ENCODE data around the gene CCNJL.
"Not testable (repeated sequence)": the region's sequence is repeated elsewhere in the genome, so short reads cannot be mapped to it uniquely, and the experiment has no call there.

The CCNJL gene

DNA sequence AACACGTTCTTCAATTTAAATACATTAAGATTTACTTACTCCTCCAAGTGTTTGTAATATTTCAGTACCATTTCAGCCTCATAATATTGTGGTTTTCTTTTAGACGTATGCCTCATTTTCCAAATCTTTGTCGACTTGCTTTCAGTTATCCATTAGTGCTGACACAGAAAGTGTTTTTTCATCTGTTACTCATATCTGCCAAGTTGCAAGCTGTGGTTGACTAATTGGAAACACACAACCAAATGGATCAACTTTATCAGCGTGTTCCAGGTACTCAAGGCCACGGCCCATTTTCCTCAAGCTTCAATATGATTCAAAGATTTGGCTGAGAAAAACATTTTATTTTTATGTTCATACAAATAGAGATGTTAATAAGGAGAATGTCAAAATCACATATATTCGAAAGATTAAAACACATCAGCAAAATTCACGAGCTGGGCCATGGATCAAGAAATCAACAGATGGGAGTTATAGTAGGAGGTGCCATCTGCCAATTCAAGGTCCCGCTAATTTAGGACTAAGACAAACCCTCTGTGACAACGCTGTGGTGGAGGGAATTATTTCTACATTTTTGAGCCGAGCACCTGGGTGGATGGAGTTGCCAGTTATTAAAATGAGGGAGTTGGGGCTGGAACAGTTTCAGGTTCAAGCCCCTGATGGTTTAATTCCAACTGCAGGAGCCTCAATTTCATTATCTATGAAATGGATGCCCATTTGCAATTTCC, 27.2 kb upstream of the CCNJL start:
- in situ Hi-C loops (cut with MboI; ENCODE audit: low sequenced_read_pairs), result loop anchor here (10.0 kb wide), 1 partner anchor 325 kb away; no protein-coding TSS in a partner anchor

DNA sequence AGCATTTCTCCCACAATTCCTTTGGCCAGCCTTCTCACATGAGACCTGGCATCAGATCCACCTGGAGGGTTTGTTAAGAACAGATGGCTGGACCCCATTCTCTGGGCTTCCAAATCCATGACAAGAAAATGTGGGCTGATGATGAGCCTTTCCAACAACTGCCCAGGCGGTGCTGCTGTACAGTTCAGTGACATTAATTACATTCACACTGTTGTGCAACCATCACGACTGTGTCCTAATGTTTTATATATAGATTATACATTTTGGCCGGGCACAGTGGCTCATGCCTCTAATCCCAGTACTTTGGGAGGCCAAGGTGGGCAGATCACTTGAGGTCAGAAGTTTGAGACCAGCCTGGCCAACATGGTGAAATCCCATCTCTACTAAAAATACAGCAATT, 22.4 kb upstream of the CCNJL start:
- in situ Hi-C loops (cut with MboI; ENCODE audit: low sequenced_read_pairs), result not testable (repeated sequence)

DNA sequence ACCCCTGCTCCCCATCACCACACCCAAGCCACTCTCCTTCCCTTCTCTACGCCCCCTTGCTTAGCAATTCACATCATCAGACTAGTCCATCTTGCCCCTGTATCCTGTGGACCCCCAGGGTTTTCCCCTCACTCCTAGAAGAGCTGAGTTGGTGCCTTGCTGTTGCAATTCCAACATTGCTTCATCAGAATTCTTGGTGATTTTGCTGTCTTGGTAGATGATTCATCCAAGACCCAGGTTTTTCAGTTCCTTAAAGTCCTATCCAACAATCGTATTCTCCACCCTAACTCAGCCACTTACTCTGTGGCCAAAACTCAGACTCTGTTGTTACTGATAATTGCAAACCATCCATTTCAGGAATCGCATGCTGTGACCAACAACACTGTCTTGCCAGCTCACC, 21.4 kb upstream of the CCNJL start:
- in situ Hi-C loops (cut with MboI; ENCODE audit: low sequenced_read_pairs), result no loop called here

DNA sequence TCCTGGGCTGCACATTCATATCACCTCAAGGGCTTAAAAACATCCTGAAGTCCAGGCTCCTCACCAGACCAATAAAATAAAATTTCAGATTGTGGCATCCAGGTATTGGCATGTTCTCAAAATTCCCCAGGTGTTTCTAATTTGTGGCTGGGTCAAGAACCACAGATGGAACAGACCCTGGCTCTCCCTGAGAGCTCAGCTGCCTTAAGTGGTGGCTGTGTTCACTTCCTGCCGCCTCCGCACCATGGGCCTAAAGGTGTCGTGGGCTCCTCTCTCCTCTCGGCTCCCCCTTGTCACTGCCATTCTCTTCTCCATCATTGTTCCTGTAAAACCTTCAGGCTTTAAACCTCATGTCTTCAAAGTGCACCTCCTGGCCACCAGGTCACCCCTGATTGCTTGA, 17.8 kb upstream of the CCNJL start:
- in situ Hi-C loops (cut with MboI; ENCODE audit: low sequenced_read_pairs), result no loop called here

DNA sequence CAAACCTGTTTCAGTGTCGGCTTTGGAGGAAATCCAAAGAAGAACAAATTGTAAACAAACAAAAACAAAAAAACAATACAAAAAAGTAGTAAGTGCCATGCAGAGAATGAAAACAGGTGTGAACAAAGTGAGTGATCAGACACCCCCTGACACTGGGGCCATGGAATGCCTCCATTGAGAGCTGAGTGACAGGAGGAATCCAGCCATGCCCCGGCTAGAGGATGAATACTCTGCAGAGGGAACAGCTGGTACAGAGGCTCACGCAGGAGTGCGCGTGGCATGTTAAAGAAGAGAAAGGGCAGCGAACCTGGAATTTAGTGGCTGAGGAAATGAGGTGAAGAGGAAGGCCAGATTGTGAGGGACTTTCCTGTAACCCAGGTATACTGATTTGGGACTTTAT, 15.5 kb upstream of the CCNJL start:
- in situ Hi-C loops (cut with MboI; ENCODE audit: low sequenced_read_pairs), result no loop called here

DNA sequence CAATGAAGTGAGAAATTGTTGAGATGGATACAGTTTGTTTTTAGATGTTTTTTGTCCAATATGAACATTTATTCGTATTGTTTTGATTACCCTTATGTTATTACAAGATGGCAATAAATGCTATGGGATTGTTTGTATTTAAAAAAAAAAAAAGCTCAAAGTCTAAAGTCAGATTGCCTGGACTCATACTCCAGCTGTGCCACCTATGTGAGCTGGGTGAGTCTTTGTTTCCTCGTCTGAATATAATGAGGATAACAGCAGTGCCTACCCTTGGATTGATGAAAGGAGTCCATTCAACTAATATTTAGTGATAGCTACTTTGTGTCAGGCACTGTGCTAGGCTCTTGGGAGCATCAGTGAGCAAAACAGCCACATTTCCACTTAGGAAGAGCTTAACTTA, 14.6 kb upstream of the CCNJL start:
- in situ Hi-C loops (cut with MboI; ENCODE audit: low sequenced_read_pairs), result no loop called here

DNA sequence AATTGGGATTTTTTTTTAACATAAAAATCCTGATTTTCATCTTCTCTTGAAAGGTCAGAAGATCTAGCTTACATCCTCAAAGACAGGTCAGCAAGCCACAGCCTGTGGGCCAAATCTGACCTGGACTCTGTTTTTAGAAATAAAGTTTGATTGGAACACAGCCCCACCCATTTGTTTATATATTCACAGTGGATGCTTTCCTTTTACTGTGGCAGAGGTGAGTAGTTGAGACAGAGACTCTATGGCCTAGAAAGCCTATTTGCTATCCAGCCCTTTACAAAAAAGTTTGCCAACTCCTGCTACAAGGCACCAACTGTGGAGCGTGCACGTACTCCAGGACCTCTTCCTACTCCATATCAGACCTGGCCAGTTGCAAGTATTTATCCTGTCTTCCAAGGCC, 13.4 kb upstream of the CCNJL start:
- in situ Hi-C loops (cut with MboI; ENCODE audit: low sequenced_read_pairs), result no loop called here

DNA sequence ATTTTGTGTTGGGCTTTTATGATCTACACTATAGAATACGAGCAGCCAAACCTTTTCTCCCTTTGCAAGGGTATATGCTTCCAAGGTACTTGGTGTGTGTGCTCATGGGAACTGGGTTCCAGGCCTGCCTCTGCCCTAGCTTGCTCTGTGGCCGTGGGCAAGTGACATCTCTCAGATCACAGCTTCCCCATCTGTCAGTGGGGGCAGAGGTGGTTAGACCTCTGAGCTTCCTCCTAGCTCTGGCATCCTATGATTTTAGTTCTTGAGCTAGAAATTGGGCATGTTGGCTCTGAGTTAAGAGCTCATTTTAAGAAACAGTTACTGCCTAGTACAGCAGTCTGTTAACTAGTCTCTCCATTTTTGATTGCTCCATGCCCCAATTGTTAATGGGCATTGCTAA, 12.5 kb upstream of the CCNJL start:
- in situ Hi-C loops (cut with MboI; ENCODE audit: low sequenced_read_pairs), result no loop called here

DNA sequence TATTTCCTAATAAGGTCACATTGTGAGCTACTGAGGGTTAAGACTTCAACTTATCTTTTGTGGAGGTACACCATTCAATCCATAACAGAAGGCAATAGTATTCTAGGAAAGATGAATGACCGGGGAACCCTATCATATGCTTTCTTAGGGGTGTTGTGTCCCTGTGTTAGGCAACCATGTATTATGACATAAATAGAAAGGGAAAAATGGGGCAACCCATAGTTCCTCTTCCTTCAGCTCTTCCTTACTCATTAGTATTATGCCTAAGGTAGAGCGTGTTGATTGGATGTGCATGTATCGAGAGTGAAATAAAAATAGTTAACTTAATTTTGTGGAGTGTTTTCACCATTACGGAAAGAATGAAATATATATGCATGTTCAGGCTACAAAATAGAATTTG, 6.0 kb upstream of the CCNJL start:
- in situ Hi-C loops (cut with MboI; ENCODE audit: low sequenced_read_pairs), result no loop called here

DNA sequence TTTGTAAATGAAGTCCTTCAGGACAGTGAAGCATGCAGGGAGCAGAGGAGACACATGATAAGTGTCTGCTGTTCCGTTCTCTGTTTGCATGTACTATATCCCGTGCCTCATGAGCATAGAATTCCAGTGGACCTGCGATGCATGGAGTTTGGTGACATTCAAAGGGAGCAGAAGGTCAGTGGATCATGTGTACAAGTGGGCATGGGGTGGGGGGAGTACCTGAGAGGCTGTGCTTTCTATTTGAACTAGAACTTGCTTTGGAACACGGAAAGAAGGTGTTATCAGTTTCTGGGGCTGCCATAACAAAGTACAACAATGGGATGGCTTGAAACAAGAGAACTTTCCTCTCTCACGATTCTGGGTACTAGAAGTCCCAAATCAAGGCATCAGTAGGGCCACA, 5.1 kb upstream of the CCNJL start:
- in situ Hi-C loops (cut with MboI; ENCODE audit: low sequenced_read_pairs), result no loop called here

DNA sequence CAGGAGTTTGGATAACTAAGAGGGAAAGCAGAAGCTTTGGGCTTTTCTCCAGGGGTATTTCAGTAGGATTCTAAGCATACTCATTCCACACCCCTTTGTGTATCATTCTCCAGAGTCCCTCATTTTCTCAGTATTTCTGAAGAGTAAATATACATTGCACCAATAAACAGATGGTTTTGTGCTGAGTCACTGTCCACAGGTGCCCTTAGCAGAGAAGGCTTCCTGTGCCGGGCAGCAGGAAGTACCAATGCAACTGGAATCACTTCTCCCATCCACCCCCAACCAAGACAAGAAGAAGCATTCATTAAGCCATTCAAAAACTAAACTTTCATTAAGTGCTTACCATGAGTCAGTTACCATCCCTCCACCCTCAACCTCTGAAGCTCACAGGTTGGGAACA, 3.6 kb upstream of the CCNJL start:
- in situ Hi-C loops (cut with MboI; ENCODE audit: low sequenced_read_pairs), result no loop called here

DNA sequence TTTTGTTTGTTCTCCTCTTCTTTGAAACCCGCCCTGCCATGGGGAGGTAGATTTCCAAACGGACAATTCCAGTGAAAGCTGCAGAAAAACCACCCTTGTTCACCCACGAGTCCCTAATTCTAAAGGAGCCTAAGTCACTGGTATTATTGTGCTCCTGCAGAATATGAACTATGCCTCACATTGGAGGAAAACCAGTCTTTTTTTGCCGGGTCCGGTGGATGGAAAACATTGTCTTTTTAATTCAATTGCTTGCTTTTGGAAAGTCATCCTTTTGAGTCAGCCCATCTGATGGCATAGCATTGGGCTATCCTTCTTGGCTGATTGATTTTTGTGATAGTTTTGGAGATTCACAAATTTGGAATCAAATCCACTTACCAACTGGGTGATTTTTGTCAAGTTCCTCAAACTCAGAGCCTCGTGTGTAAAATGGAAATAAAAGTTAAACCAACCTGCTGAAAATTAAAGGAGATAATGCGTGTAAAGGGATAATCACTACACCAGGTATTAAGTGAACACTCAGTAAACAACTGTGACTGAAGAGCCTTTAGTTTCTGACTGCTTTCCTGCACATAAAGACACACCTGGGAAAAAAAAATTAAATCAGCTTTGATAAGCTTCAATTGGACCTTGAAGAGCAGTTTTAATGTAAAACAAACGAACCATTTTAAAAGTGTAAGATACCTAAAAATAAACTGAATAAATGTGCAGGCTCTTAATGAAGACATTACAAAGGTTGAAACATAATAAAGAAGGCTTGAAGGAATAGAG, 780 bp upstream of the CCNJL start:
- in situ Hi-C loops (cut with MboI; ENCODE audit: low sequenced_read_pairs), result no loop called here

DNA sequence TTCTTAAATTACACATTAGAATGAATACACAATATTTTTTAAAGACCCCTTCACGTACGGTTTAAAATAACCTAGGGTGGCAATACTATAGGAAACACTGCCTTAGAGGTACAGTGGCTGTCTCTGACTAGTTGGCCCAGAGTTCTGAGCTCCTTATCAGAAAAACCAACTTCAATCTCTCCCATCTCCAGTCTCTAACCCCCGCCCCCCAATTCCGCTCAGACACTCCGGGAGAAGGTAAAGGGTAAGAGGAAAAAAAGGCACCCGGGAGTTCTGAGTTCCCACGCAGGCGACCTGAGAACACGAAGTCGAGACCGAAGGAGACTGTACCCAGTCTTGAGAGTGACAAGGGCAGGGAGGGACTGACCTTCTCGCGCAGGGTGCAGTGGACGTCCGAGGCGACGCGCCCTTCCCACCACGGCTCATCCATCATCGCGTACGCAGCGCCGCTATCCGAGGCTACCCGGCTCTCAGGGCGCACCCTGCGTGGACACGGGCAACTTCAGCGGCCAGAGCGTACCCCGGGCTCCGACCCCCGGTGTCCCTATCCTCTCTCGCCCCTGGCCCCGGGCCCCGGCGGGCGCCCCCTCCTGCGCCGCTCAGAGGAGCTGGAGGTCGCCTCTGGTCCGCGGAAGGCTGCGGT, 752 bp downstream of the CCNJL start:
- in situ Hi-C loops (cut with MboI; ENCODE audit: low sequenced_read_pairs), result no loop called here

DNA sequence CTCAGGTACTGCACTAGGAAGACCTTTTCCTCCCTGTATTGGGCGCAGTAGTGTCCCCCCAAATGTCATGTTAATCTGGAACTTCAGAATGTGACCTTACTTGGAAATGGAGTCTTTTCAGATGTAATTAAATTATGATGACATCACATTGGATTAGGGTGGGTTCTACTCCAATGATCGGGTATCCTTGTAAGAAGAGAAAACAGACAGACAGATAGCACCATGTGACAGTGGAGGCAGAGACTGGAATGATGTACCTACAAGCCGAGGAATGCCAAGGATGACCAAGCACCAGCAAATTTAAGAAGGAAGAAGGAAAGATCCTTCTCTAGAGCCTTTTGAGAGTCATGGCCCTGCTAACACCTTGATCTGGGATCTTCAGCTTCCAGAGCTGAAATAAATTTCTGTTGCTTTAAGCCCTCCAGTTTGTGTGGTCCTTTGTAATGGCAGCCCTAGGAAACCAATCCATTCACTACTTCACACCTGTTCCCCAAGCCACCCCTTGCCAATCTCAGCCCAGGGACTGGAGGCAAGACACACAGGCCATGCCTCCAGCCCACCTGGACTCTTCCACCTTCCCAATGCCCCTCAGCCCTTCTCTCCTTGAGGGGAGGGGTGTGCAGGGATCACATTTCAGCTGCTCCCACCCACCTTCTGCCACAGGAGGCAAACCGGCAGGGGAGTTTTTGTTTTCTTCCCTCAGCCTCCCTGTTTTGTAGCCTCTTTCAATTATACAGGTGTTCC, 1.6 kb downstream of the CCNJL start:
- in situ Hi-C loops (cut with MboI; ENCODE audit: low sequenced_read_pairs), result no loop called here

DNA sequence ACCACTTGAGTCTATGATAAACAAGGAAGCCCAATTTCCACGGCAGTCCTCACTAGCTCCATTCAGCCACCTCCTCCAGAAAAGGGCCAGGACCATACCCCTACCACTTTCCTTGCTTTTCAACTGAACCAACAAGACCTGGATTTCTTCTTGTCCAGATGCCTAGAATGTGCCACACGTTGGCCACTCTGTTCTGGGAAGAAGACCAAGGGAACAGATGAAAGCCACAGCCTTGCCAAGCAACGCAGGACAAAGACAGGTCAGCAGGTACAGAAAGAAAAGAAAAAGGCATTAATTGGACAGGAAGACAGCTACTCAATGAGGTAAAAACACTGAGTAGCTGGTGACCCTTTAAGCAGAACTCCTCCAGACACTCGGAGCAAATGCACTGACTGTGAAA, 2.2 kb downstream of the CCNJL start:
- in situ Hi-C loops (cut with MboI; ENCODE audit: low sequenced_read_pairs), result no loop called here

DNA sequence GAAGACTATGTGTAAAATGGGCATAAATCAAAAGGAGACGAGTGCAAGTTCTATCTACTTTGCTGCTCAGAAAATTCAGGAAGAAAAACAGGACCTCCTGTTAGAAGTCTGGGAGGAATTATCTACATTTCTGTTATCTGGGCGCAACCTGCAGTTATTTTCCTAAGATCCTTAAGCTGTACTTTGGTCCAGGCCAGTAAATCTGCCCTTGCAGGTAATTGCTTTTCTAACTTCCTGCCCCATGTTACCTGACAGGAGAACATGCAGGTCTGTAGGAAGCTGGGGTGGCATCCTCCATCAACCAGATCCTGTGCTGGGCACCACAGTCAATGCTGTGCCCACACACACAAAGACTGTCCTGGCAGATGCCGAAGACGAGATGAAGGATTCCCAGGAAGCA, 5.7 kb downstream of the CCNJL start:
- in situ Hi-C loops (cut with MboI; ENCODE audit: low sequenced_read_pairs), result no loop called here

DNA sequence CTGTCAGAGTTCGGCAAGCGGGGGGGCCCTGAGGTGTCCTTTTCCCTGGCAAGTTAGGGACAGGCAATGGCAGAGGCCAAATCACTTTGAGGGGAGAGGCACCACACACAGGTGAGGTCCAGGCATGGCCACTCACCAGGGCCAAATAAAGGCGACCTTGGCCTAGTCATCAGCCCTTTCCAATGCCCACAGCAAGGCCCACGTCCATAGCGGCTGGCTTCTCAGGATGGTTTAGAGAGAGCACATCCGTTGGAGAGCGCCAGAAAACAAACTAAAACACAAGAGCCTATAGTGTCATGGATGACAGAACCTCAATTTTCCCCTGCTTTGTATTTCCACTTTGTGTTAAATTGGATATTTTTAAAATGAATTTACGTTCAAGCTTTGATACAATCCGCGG, 7.0 kb downstream of the CCNJL start:
- in situ Hi-C loops (cut with MboI; ENCODE audit: low sequenced_read_pairs), result no loop called here

DNA sequence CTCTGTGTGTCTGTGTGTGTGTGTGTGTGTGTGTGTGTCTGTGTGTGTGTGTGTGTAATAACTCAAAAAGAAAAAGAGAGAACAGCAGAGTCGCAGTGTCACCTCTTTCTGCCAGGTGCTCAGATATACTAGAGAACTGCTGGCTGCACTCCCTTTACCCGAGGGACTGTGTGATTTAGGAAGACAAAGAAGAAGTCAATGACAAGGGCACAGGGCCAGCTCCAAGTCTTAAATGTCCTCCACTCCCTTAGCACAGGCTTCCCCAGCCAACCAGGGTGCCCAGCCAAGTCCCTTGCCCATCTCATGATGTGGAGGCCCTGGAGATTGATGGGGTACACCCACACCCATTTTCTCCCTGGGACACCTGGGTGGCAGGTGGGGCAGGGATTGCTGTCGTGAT, 8.7 kb downstream of the CCNJL start:
- in situ Hi-C loops (cut with MboI; ENCODE audit: low sequenced_read_pairs), result no loop called here

DNA sequence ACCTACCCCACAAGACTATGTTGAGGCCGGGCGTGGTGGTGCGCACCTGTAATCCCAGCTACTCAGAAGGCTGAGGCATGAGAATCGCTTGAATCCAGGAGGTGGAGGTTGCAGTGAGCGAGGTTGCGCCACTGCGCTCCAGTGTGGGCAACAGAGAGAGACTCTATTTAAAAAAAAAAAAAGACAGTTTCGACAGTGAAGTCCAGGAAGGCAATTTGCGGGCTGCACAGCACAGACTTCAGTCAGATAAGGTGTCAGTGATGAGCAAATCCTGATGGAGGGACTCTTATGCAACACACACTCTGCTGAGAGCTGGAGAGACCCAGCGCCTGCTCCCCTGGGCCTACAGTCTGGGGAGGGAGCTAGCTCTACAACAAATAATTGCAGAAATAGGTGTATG, 14.2 kb downstream of the CCNJL start:
- in situ Hi-C loops (cut with MboI; ENCODE audit: low sequenced_read_pairs), result no loop called here

DNA sequence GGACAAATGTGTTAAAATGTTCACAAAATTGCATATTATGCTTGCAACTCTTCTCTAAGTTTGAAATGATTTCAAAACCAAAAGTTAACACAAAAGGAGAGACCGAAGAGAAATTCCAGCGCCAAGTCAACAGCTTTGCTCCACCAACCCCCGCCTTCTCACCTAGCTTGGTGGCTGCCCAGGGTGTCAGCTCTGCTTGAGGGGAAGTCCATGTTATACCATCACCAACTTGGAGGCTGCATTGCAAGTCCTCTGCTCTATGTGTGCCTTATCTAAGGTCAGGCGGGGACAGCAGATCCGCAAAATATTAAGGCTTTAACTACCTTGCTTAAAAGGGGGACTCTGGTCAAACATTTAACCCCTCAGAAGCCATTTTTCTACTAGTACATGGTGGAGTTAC, 14.6 kb downstream of the CCNJL start:
- in situ Hi-C loops (cut with MboI; ENCODE audit: low sequenced_read_pairs), result no loop called here

DNA sequence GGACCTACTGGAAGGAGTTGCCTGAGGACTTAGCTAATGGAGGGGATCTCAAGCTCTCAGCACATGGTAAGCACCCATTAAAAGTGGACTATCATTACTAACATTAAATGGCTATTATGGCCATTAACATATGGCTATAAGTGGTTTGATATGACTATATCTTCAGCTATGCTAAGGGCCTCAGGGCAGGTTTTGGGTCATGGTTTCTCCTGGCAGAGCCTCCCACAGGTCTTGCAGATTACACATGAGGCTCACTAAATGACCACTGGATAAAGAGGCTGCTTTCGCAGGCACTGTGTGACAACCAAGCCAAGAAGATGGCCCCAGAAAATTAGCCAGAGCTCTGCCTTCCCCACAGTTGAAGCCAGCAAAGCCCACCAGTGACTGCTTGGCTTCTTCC, 15.4 kb downstream of the CCNJL start:
- in situ Hi-C loops (cut with MboI; ENCODE audit: low sequenced_read_pairs), result no loop called here

Measured in HL-60/S4 treated with retinoic acid at 250 ng/mL for 4 days and 3 days (cell line).